A549 (cell line): ENCODE data around the gene PRRT4.

Experiments used
- ATOH8 ChIP-seq: fragments of 250-450 bp; sonication (Bioruptor Pico); IDR thresholded peaks from 2 replicates; pipeline ENCODE4 v1.5.0; 2020; ENCODE audit warnings: low read depth, mild to moderate bottlenecking, moderate library complexity
- BHLHE40 ChIP-seq: IDR thresholded peaks from 2 replicates; pipeline ENCODE4 v1.6.1; 2012; ENCODE audit warnings: low read depth, low read length, inconsistent platforms
- CBX8 ChIP-seq: fragments of 200-600 bp; sonication (generic); IDR thresholded peaks from 2 replicates; pipeline ENCODE4 v1.6.1; 2016
- CHD2 ChIP-seq: fragments of 150-350 bp; IDR thresholded peaks from 2 replicates; pipeline ENCODE4 v1.6.1; 2014; ENCODE audit warnings: low read length; ENCODE audit not compliant: partially characterized antibody
- CTCF ChIP-seq: fragments of >200 bp; sonication (Bioruptor Twin); formaldehyde crosslinking; IDR thresholded peaks from 3 replicates; pipeline ENCODE4 v1.5.1; 2016
- EHMT2 ChIP-seq: fragments of 200-600 bp; sonication (generic); IDR thresholded peaks from 2 replicates; pipeline ENCODE4 v1.6.1; 2016; ENCODE audit warnings: antibody characterized with exemption, low read depth, mild to moderate bottlenecking, moderate library complexity
- JUNB ChIP-seq: fragments of >200 bp; sonication (Bioruptor Twin); formaldehyde crosslinking; IDR thresholded peaks from 2 replicates; pipeline ENCODE4 v1.6.1; 2016
- MYC ChIP-seq: IDR thresholded peaks from 2 replicates; pipeline ENCODE4 v1.6.1; 2012; ENCODE audit warnings: mild to moderate bottlenecking, inconsistent platforms, low read length, improper control_type of control experiment, borderline replicate concordance
- POLR2A ChIP-seq: IDR thresholded peaks from 2 replicates; pipeline ENCODE4 v1.6.1; 2012; ENCODE audit warnings: mild to moderate bottlenecking, low read length
- RAD21 ChIP-seq, 2 experiments: fragments of >200 bp in 1 of 2; sonication (Bioruptor Twin) in 1 of 2; formaldehyde crosslinking in 1 of 2; IDR thresholded peaks in 1 of 2; conservative IDR thresholded peaks in 1 of 2; 2 replicates in 1 of 2; 3 replicates in 1 of 2; pipeline ENCODE4 v1.6.1; 2012 to 2018; ENCODE audit warnings: inconsistent platforms in 1 of 2
- TP53 ChIP-seq: fragments of 250-450 bp; sonication (Bioruptor Pico); IDR thresholded peaks from 2 replicates; pipeline ENCODE4 v1.5.0; 2021; ENCODE audit warnings: mild to moderate bottlenecking, moderate library complexity

GRCh38 chr7:128366300-128366699 lies 4.8 kb upstream of the PRRT4 start:
- no peak for TF ChIP-seq POLR2A
- no peak for TF ChIP-seq CTCF
- no peak for TF ChIP-seq CBX8
- TF ChIP-seq JUNB = no peak
- no peak for TF ChIP-seq ATOH8 (CRISPR knock-in tag)
- no peak for TF ChIP-seq MYC
- TF ChIP-seq CHD2 = no peak
- TF ChIP-seq EHMT2 = no peak
- no peak for TF ChIP-seq RAD21 (conservative IDR thresholded peaks at IDR 0.05 in 1 of 2, IDR thresholded peaks at IDR 0.05 in 1 of 2)
- no peak for TF ChIP-seq BHLHE40
- no peak for TF ChIP-seq TP53 (CRISPR knock-in tag)
